Fibroblast of skin of abdomen (primary cell): ENCODE data around the gene ZNF273. TPM values are rescaled to one million over a fixed set of nuclear protein-coding genes. Genes with fewer than 3 reads are reported as not detected.
A peak's percentile ranks its signal among the peaks of the same experiment; 100 is the strongest.
"Not testable (repeated sequence)": the region's sequence is repeated elsewhere in the genome, so short reads cannot be mapped to it uniquely, and the experiment has no call there.

ENCODE experiments used
- DNase-seq: peaks from one replicate; pipeline ENCODE4 v3.0.0-alpha.2; 2013
- polyA plus RNA-seq, 2 experiments: library from polyadenylated mRNA; unstranded; fragments of 120-200 nt; gene quantifications; one replicate each; pipeline ENCODE4 v1.2.1, GENCODE V29; 2013; ENCODE audit not compliant: insufficient read length in 2 of 2

The ZNF273 gene
- polyA plus RNA-seq (2013, experiment 1 of 2; ENCODE audit: insufficient read length), result 2.1 TPM
- 2.4 TPM for polyA plus RNA-seq (2013, experiment 2 of 2; ENCODE audit: insufficient read length)

DNA sequence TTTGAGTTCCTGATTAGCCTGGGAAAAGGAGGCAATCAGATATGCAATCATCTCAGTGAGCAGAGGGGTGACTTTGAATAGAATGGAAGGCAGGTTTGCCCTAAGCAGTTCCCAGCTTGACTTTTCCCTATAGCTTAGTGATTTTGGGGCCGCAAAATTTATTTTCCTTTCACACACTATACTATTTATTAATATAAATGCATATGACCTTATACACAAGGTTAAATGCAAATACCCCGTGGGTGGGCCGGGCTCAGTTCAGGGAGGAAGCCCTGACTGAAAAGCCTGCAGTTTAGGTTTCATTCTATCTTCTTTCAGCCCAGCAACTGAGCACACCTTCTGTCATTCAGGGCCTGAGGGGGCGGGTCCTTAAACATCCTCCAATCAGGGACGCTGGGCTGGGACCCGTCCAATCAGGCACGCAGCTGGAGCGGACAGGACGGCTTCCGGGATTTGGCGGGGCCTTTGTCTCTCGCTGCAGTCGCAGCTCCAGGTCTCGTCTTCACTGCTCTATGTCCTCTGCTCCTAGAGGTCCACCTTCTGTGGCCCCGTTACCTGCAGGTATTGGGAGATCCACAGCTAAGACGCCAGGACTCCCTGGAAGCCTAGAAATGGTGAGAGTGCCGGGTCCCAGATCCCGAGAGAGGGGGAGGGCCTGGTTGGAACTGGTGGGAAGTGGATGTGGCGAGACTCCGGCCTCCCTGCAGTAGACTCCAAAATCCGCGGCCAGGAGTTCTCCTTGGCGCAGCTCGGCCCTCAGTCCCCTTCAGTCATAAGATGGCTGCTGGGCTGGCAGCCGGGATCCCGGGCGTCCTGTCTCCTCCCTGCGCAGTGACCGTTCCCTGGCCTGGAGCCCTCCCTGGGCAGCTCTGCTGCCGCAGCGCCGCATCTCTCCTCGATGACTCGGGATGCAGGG is at the start of gene ZNF273:
Gene ZNF273 (plus strand): TSS at position 468 of the 916 bp plus-strand sequence. CDS start 45 bp downstream, at position 513.
- peak; percentile 86 for DNase-seq

DNA sequence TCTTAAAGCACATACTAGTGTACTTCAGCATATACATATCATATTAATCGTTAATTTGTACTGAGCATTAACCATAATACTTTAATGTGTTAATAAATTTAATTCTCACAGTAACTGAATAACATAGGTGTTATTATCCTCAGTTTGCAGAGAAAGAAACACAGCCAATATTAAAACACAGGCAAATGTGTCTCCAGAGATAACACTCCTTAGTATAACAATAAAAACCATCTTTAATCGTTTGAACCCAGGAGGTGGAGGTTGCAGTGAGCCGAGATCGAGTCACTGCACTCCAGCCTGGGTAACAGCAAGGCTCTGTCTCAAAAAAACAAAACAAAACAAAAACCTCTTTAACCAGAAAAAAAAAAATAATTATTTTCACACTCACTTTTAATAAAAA is 49.4 kb upstream of the ZNF273 start:
- no peak for DNase-seq

DNA sequence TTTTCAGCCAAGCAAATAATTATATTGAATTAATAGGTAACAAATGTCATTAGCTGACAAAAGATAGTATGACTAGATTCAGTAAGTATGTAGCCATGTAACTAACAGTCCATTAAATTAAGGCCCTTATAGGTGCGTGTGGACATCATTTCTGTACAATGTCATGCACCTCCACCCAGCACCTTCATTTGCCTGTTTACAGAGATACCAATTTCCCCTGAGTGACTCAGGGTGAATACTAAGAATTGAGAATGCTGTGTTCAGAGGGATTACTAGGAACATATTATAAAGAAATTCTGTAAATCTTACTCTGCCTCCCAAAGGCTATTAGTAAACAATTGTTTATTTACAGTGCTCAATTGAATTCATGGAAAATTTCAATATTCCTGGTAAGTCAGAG is 48.1 kb upstream of the ZNF273 start:
- no peak for DNase-seq

DNA sequence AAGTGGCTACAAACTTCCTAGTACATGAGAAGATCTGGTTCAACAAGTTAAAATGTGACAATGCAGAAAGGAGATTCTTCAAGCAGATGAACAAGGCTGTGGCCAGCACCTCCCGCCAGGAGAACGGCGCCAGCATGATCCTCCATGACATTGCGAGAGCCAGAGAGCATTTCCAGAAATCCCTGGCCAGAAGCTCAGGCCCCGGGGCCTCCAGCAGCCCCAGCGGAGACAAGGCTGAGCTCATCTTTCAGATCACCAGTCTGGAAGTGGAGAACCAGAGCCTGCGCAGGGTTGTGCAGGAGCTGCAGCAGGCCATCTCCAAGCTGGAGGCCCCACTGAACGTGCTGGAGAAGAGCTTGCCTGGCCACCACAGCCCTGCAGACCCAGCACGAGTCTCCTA is 40.1 kb upstream of the ZNF273 start:
- DNase-seq, result no peak

DNA sequence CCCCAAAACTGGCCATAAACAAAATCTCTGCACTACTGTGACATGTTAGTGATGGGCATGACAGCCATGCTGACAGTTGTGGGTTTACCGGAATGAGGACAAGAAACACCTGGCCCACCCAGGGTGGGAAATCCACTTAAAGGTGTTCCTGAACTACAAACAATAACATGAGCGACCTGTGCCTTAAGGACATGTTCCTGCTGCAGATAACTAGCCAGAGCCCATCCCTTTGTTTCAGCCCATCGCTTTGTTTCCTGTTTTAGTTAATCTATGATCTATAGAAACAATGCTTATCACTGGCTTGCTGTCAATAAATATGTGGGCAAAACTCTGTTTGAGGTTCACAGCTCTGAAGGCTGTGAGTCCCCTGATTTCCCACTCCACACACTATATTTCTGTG is 39.5 kb upstream of the ZNF273 start:
- not testable (repeated sequence) for DNase-seq

DNA sequence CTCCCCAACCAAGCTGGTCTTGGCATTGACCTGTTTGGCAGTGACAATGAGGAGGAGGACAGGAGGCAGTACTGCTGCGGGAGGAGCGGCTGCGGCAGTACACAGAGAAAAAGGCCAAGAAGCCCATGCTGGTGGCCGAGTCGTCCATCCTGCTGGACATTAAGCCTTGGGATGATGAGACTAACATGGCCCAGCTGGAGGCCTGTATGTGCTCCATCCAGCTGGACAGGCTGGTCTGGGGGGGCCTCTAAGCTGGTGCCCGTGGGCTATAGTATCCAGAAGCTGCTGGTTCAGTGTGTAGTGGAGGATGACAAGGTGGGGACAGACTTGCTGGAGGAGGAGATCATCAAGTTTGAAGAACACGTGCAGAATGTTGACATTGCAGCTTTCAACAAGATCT is 39.1 kb upstream of the ZNF273 start:
- no peak for DNase-seq

DNA sequence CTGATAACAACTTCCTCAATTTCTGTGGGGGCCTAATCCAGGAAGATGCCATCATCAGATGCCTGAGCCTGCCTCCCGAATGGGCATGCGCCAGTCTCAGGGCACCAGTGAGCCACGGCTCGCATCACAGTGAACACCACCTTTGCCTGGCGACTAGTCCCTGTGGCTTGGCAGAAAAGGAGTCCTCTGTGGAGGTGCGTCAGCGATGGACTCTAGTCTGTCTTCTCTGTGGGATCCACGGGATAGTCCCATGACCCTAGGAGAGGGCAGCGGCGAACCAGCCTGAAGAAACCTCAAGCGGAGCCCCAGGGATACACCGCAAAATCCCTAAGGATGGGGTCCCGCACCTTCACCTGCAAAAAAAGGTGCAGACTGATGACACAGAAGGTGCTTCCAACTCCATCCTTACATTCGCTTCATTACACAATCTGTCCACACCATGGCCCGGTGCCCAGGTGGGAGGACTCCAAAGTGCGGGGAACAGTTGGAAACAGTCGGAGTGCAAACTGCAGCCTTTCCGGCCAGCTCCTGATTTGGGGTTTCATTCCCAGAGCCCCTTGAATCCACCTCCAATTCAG is 35.1 kb upstream of the ZNF273 start:
- no peak for DNase-seq

DNA sequence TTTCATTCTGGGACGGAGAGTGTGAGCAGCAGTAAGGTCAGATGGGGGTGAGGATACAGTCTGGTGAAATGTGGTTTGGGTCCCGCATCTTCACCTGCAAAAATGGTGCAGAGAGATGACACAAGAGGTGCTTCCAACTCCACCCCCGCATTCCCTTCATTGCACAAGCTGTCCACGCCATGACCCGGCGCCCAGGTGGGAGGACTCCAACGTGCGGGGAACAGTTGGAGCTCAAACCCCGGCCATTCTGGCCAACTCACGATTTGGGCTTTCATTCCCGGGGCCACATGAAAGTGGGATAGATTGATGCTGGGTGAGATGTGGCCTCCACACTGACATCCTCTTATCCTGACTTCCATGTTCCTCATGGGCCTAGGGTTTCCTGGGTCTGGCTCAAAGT is 34.6 kb upstream of the ZNF273 start:
- no peak for DNase-seq

DNA sequence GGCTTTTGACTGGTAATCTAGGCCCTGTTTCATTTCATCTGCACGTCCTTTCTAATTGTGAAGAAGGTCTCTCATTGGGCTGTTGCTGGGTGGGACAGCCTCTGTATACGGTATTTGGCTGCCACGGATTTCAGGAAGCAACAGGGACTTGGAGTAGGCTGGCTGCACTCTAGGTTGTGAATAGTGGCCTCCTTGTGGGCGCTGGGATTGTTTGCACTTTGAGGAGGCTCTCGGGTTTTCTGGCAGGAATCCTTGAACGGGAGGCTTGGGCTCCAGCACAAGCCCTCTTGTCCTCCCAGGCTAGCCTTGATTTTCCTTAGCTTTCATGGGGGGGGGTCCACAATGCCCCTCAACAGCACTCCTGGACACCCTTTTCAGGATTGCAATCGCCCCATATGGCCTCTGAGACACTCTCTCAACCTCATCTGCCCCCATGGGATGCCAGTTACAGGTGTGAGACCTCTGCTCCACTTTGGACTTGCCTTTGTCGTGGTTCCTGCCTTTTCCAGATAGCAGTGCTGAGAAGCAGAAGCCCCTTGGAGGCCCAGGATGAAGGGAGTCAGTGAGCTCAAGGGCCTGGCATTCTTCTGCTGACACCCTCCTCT is 33.9 kb upstream of the ZNF273 start:
- DNase-seq, result no peak

DNA sequence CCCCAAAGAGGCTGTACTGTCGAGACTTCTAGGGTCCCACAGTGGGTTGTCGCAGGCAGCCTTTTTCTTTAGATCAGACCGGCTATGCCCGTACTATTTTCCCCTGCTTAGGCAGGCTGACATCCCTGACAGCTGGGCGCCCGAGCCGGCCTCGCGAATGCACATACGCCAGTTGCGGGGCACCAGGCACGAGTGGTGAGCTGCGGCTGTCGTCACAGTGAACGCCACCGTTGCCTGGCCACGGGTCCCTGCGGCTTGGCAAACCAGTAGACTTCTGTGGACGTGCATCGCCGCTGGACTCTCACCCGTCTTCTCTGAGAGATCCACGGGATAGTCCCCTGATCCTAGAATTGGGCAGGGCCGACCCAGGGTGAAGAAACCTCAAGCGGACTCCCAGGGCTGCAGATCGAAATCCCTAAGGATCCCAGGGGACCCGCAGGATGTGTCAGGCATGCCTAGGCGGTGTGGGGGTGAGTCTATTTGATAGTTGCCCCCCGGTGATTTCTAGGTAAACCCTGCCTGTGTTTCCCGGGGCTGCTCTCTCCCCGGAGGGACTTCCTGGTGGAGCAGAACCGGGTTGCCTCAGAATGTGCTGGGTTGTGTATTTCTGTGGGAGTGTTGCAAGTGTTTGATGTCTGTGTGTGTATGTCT is 33.0 kb upstream of the ZNF273 start:
- DNase-seq, result no peak

DNA sequence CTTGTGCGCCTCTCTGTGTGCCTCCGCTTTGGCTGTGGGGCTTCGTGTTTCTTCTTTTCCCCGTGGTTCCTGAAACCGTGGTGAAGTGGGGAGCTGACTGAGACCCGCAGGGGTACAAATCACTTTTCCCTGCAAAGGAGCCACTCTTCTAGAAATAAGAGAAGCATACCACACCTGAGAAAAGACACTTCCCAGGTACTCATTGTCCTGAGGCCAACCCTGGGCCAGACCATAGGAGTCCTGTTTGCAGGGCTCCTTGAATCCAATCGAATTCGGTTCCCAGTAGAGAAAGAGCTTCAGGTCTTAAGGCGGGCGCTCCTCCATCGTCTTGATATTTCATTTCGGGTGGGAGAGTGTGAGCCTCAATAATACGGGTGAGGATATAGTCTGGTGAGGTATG is 32.4 kb upstream of the ZNF273 start:
- DNase-seq, result no peak

DNA sequence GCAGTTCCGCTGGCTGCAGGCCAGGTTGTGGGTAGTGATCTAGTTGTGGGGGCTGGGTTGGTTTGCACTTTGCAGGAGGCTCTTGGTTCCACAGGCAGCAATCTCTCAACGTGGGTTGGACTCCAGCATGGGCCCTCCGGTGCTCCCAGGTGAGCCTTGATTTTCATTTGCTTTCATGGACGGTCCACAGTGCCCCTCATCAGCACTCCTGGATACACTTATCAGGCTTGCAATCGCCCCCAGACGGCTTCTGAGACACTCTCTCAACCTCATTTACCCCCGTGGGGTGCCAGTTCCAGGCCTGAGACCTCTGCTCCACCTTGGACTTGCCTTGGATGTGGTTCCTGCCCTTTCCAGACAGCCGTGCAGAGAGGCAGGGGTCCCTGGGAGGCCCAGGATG is 31.3 kb upstream of the ZNF273 start:
- no peak for DNase-seq

DNA sequence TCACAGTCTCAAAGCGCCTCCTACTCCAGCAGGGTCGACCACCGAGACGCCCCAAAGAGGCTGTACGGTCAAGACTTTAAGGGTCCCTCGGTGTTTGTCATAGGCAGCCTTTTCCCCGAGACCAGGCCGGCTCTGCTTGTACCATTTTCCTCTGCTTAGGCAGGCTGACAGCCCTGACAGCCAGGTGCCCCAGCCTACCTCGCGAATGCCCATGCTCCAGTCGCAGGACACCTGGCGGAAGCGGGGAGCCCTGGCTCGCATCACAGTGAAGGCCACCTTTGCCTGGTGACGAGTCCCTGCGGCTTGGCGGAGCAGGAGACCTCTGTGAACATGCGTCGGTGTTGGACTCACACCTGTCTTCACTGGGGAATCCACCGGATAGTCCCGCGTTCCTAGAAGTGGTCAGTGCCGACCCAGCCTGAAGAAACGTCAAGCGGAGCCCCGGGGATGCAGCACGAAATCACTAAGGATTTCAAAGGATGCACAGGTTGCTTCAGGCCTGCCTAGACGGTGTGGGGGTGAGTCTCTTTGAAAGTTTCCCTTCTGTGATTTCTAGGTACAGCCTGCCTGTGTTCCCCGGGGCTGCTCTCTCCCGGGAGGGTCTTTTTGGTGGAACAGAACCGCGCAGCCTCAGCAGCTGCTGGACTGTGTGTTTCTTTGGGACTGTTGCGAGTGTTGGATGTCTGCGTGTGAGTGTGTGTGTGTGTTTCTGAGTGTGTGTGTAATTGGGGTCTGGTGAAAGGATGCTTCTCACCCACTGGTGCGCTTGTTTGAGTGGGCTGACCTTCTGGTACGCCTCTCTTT is 30.5 kb upstream of the ZNF273 start:
- DNase-seq, result no peak

DNA sequence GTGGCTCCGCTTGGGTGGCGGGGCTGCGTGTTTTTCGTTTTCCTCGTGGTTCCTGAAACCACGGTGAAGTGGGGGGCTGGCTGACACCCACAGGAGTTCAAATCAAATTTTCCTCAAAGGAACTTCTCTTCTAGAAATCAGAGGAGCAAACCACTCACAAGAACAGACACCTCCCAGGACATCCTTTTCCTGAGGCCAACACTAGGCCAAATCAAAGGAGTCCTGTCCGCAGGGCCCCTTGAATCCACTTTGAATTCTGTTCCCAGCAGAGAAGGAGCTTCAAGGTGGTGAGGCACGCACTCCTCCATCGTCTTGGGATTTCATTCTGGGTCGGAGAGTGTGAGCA is 29.9 kb upstream of the ZNF273 start:
- DNase-seq, result no peak

DNA sequence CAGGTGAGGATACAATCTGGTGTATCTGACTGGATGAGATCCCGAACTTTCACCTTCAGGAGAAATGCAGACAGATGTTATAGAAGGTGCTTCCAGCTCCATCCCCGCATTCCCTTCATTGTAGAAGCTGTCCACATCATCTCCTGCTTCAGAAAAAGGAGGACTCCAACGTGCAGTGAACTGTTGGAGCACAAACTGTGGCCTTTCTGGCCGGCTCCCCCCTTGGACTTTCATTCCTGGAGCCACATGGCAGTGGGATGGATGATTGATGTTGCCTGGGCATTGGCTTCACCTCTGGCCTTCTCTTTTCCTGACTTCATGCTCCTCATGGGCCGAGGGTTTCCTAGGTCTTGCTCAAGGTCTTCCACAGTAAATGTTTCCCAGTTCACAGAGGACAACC is 29.6 kb upstream of the ZNF273 start:
- DNase-seq, result no peak

DNA sequence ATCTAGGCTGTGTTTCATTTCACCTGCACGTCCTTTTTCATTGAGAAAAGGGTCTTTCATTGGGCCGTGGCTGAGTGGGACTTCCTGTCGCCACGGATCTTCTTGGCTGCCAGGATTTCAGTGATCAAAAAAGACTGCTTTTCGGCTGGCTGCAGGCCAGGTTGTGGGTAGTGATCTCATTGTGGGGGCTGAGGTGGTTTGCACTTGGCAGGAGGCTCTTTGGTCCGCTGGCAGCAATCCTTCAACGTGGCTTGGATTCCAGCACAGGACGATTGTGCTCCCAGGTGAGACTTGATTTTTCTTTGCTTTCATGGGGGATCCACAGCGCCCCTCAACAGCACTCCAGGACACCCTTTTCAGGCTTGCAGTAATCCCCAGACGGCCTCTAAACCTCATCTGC is 29.0 kb upstream of the ZNF273 start:
- no peak for DNase-seq

DNA sequence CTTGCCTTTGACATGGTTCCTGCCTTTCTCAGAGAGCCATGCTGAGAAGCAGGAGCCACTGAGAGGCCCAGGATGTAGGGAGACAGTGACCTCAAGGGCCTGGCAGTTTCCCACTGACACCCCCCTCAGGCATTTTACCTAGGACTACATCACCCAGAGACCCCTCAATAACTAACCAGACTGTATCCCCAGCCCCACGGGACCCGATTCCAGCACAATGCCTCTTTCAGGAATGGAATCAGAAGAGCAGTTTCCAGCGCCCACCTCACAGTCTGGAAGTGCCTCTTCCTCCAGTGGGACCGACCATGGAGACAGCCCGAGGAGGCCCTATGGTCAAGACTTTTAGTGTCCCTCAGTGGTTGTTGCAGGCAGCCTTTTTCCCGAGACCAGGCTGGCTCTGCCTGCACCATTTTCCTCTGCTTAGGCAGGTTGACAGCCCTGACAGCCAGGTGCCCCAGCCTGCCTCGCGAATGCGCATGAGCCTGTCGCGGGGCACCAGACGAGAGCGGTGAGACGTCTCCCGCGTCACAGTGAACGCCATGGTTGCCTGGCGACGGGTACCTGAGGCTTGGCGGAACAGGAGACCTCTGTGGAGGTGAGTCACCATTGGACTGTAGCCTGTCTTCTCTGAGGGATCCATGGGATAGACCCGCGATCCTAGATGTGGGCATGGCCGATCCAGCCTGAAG is 28.4 kb upstream of the ZNF273 start:
- DNase-seq, result no peak

DNA sequence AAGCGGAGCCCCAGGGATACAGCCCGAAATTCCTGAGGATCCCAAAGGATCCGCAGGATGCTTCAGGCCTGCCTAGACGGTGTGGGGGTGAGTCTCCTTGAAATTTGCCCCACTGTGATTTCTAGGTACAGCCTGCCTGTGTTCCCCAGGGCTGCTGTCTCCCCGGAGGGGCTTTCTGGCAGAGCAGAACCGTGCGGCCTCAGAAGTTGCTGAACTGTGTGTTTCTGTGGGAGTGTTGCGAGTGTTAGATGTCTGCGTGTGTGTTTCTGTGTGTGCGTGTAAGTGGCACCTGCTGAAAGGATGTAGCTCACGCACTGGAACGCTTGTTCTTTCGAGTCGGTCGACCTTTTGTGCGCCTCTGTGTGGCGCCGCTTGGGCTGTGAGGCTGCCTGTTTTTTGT is 27.8 kb upstream of the ZNF273 start:
- no peak for DNase-seq

DNA sequence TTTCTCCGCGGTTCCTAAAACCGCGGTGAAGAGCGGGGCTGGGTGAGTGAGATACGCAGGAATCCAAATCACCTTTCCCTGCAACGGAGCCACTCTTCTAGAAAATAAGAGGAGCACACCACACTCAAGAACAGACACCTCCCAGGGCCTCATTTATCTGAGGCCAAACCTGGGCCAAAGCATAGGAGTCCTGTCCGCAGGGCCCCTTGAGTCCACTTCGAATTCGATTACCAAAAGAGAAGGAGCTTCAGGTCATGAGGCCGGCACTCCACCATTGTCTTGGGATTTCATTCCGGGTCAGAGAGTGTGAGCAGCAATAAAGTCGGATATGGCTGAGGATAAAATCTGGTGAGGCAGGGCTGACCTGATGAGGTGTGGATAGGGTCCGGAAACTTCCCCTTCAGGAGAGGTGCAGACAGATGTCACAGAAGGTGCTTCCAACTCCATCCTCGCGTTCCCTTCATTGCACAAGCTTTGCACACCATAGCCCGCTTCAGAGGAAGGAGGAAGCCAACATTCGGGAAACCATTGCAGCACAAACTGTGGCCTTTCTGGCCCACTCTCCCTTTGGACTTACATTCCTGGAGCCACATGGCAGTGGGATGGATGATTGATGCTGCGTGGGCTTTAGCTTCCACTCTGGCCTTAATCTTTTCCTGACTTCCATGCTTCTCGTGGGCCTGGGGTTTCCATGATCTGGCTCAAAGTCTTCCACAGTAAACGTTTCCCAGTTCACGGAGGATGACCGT is 27.2 kb upstream of the ZNF273 start:
- DNase-seq, result no peak

DNA sequence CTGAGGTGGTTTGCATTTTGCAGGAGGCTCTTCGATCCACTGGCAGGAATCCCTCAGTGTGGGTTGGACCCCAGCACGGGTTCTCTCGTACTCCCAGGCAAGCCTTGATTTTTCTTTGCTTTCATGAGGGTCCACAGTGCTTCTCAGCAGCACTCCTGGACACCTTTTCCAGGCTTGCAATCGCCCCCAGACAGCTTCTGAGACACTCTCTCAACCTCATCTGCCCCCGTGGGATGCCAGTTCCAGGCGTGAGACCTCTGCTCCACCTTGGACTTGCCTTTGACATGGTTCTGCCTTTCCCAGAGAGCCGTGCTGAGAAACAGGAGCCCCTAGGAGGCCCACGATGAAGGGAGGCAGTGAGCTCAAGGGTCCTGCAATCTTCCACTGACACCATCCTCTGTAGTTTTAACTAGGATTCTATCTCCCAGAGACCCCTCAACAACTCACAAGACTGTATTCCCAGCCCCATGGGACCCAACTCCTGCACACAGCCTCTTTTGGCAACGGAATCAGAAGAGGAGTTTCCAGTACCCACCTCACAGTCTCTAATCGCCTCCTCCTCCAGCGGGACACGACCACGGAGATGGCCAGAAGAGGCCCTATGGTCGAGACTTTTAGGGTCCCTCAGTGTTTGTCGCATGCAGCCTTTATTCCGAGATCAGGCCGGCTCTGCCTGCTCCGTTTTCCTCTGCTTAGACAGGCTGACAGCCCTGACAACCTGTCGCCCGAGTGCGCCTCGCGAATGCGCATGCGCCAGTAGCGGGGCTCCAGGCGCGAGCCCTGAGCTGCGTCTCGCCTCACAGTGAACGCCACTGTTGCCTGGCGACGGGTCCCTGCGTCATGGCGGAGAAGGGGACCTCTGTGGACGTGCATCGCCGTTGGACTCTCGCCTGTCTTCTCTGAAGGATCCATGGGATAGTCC is 26.0 kb upstream of the ZNF273 start:
- no peak for DNase-seq
